K562 (cell line): ENCODE measurements around the gene CUL3.

Source experiments
- RAD21 ChIP-seq, 2 experiments: fragments of 250-450 bp in 1 of 2; fragments of 450-650 bp in 1 of 2; sonication (Bioruptor Pico) in 1 of 2; formaldehyde crosslinking in 1 of 2; IDR thresholded peaks in 1 of 2; conservative IDR thresholded peaks in 1 of 2; 2 replicates each; pipeline versions ENCODE4 v1.4.0 to v1.8.0; 2020 to 2022; ENCODE audit warnings: mild to moderate bottlenecking in 2 of 2, moderate library complexity in 1 of 2
- SMC3 ChIP-seq: conservative IDR thresholded peaks from 2 replicates; pipeline ENCODE4 v1.6.1; 2011; ENCODE audit warnings: low read depth, low read length, improper control_type of control experiment; ENCODE audit not compliant: insufficient read depth
- TEAD4 ChIP-seq, 2 experiments: sonication (generic) in 1 of 2; formaldehyde crosslinking in 1 of 2; IDR thresholded peaks; 2 replicates each; pipeline versions ENCODE4 v1.6.1 to v1.8.0; 2012 to 2022; ENCODE audit warnings: borderline replicate concordance in 1 of 2, inconsistent platforms in 1 of 2, low read length in 1 of 2, mild to moderate bottlenecking in 1 of 2, missing genetic modification reagents in 1 of 2

- TF ChIP-seq SMC3, result no peak
- TF ChIP-seq TEAD4 (IDR thresholded peaks at IDR 0.05; ENCODE audit: low read length), result no peak
- no peak for TF ChIP-seq TEAD4 (CRISPR knock-in tag; IDR thresholded peaks at IDR 0.05; ENCODE audit: borderline replicate concordance)
- TF ChIP-seq RAD21 (CRISPR knock-in tag; conservative IDR thresholded peaks at IDR 0.05 in 1 of 2, IDR thresholded peaks at IDR 0.05 in 1 of 2), result no peak
Observed at GRCh38 chr2:224532441-224532840, 52.7 kb downstream of the CUL3 start.
